B cell (primary cell): ENCODE data around the gene CDHR2. TPM values are rescaled to one million over a fixed set of nuclear protein-coding genes. Genes with fewer than 3 reads are reported as not detected.

Source experiments
- ATAC-seq: fragments of 200-7000 bp; cut with Tn5 transposase; one replicate; pipeline ENCODE4 v1.10.0; 2021; ENCODE audit warnings: low read depth, mild to moderate bottlenecking, moderate number of reproducible peaks, moderate library complexity
- CTCF ChIA-PET: fragments of 350-600 bp; sonication (Branson Sonifier 250); formaldehyde crosslinking; loops from one replicate; lab custom pipeline; 2021; ENCODE audit warnings: antibody characterized with exemption, inconsistent platforms; lab: Charles Lee
- POLR2A ChIA-PET: fragments of 350-600 bp; sonication (Branson Sonifier 250); formaldehyde crosslinking; loops from one replicate; lab custom pipeline; 2021; ENCODE audit warnings: antibody characterized with exemption; lab: Charles Lee
- DNase-seq: peaks from one replicate; pipeline ENCODE4 v3.0.0; 2013
- H2AFZ ChIP-seq: 2 replicates; pipeline ENCODE4 v1.6.1; 2012; ENCODE audit warnings: mild to moderate bottlenecking, low read depth, low read length; ENCODE audit not compliant: insufficient read depth, poor library complexity, severe bottlenecking
- H3K27ac ChIP-seq, 2 donors: 1 replicate in 1 of 2; 2 replicates in 1 of 2; pipeline ENCODE4 v1.5.1; 2012 to 2013; ENCODE audit warnings: low read length in 2 of 2, mild to moderate bottlenecking in 2 of 2, moderate library complexity in 1 of 2
- H3K27me3 ChIP-seq, 4 experiments: fragments of 200-600 bp in 1 of 4; sonication (generic) in 1 of 4; replicated peaks in 1 of 4; 1 replicate in 2 of 4; 2 replicates in 2 of 4; pipeline versions ENCODE4 v1.6.1 to v1.7.0; 2013 to 2016; ENCODE audit warnings: low read length in 3 of 4, mild to moderate bottlenecking in 2 of 4, mixed read lengths in 1 of 4, moderate library complexity in 1 of 4; ENCODE audit not compliant: insufficient read depth in 4 of 4, control insufficient read depth in 3 of 4; ENCODE audit errors: control extremely low read depth in 1 of 4
- H3K36me3 ChIP-seq, 2 experiments: replicated peaks in 1 of 2; 1 replicate in 1 of 2; 2 replicates in 1 of 2; pipeline versions ENCODE4 v1.6.1 to v1.7.1; 2013; ENCODE audit warnings: low read length in 1 of 2; ENCODE audit not compliant: insufficient read depth in 2 of 2, control insufficient read depth in 1 of 2; ENCODE audit errors: control extremely low read depth in 1 of 2, extremely low read depth in 1 of 2
- H3K4me1 ChIP-seq, 2 donors: fragments of 200-600 bp in 1 of 2; sonication (generic) in 1 of 2; 1 replicate in 1 of 2; 2 replicates in 1 of 2; pipeline versions ENCODE4 v1.5.1 to v1.6.1; 2013 to 2017; ENCODE audit warnings: low read length in 2 of 2; ENCODE audit not compliant: control insufficient read depth in 2 of 2, insufficient read depth in 2 of 2
- H3K4me2 ChIP-seq: replicated peaks from 2 replicates; pipeline ENCODE3; 2012; ENCODE audit warnings: mild to moderate bottlenecking, low read depth, low read length; ENCODE audit not compliant: poor library complexity, severe bottlenecking
- H3K4me3 ChIP-seq, 5 experiments: fragments of 200-600 bp in 1 of 5; sonication (generic) in 1 of 5; 1 replicate in 3 of 5; 2 replicates in 2 of 5; pipeline versions ENCODE4 v1.5.1 to v1.7.0; 2011 to 2016; ENCODE audit warnings: low read length in 4 of 5, mild to moderate bottlenecking in 4 of 5, low read depth in 2 of 5, control low read depth in 1 of 5, moderate library complexity in 1 of 5; ENCODE audit not compliant: insufficient read depth in 1 of 5; ENCODE audit errors: control extremely low read depth in 1 of 5, extremely low read depth in 1 of 5
- H3K79me2 ChIP-seq: fragments of 200-600 bp; sonication (generic); one replicate; pipeline ENCODE4 v1.6.0; 2016; ENCODE audit warnings: low read length; ENCODE audit not compliant: control insufficient read depth, insufficient read depth
- H3K9ac ChIP-seq: fragments of 200-600 bp; sonication (generic); 2 replicates; pipeline ENCODE4 v1.6.1; 2017; ENCODE audit warnings: mild to moderate bottlenecking, low read length, moderate library complexity
- H3K9me3 ChIP-seq, 3 donors: one replicate each; pipeline versions ENCODE4 v1.6.1 to v1.7.1; 2013; ENCODE audit warnings: low read length in 2 of 3; ENCODE audit not compliant: control insufficient read depth in 2 of 3, insufficient read depth in 1 of 3; ENCODE audit errors: control extremely low read depth in 1 of 3
- H4K20me1 ChIP-seq: 2 replicates; pipeline ENCODE4 v1.6.0; 2012; ENCODE audit warnings: mild to moderate bottlenecking, low read length; ENCODE audit not compliant: insufficient read depth, control insufficient read depth, poor library complexity, severe bottlenecking
- H3K27ac Mint-ChIP-seq: one replicate; pipeline ENCODE4 v1.8.0; 2021; ENCODE audit warnings: mixed read lengths
- H3K27me3 Mint-ChIP-seq: one replicate; pipeline ENCODE4 v1.8.0; 2021; ENCODE audit warnings: mixed read lengths
- H3K4me1 Mint-ChIP-seq: one replicate; pipeline ENCODE4 v1.8.0; 2021; ENCODE audit warnings: mixed read lengths
- H3K4me3 Mint-ChIP-seq: one replicate; pipeline ENCODE4 v1.8.0; 2021; ENCODE audit warnings: mixed read lengths
- H3K9me3 Mint-ChIP-seq: one replicate; pipeline ENCODE4 v1.8.0; 2022; ENCODE audit warnings: mixed read lengths; ENCODE audit not compliant: insufficient read depth
- CTCF ChIP-seq: fragments of 200-600 bp; IDR thresholded peaks from one replicate; pipeline ENCODE4 v1.8.0; 2022; ENCODE audit warnings: antibody characterized with exemption, mild to moderate bottlenecking
- EZH2 ChIP-seq: IDR thresholded peaks from 2 replicates; pipeline ENCODE4 v1.6.1; 2012; ENCODE audit warnings: borderline replicate concordance, low read depth, mild to moderate bottlenecking, moderate library complexity, low read length; ENCODE audit not compliant: insufficient read depth, poor library complexity, severe bottlenecking
- WGBS: methylation state at CpG from one replicate; pipeline ENCODE4 v1.1.5; 2013; ENCODE audit warnings: missing lambda C conversion rate; ENCODE audit not compliant: insufficient coverage; 5-methylcytosine and 5-hydroxymethylcytosine counted together
- intact Hi-C: fragments of 100-400 bp; cut with micrococcal nuclease; formaldehyde crosslinking; loops from one replicate; pipeline ENCODE4 v1.10.0; 2022
- polyA plus RNA-seq: library from polyadenylated mRNA; depleted of rRNA; stranded (reverse); fragments of >200 nt; gene quantifications from 2 replicates; pipeline ENCODE4 v1.2.3, GENCODE V29; 2012
- total RNA-seq, 2 donors: library from RNA; stranded (reverse); fragments of 120-200 nt in 1 of 2; gene quantifications; 1 replicate in 1 of 2; 2 replicates in 1 of 2; pipeline versions ENCODE4 v1.2.3 to v1.2.4, GENCODE V29; 2013 to 2022

CDHR2 gene
- total and polyA plus RNA-seq, 2 donors (not counting 1 experiment from before 2014, with no cell fraction given): 0.25 to 1.7 TPM

- no peak overlapping the region for H2AFZ ChIP-seq
- Mint-ChIP-seq H3K27me3 (peaks cover 24% of the 10 kb centered on the region), H3K4me3 (no peak overlapping the region), H3K4me1 (peaks cover 3% of the 10 kb centered on the region), H3K9me3 (no peaks in the 10 kb centered on the region), H3K27ac (no peak overlapping the region)
- intact Hi-C loops: no loop called here
- 90% methylated on average over 6 of the region's 10 CpGs for WGBS
- no peak for ATAC-seq
- DNase-seq: no peak
- H4K20me1 ChIP-seq: no peaks in the 10 kb centered on the region
- peaks cover 0 to 8% (median 0%) of the 10 kb centered on the region in 3 donors for H3K9me3 ChIP-seq
- no peak overlapping the region for H3K9ac ChIP-seq
- H3K27ac ChIP-seq: no peak overlapping the region
- no peaks in the 10 kb centered on the region for H3K4me1 ChIP-seq
- ChIA-PET CTCF (no interaction called here), POLR2A (no interaction called here)
- no peak for TF ChIP-seq EZH2
- no peak for TF ChIP-seq CTCF
- H3K4me3 ChIP-seq: no peak overlapping the region
- no peaks in the 10 kb centered on the region for H3K79me2 ChIP-seq
- H3K27me3 ChIP-seq: peaks cover 0 to 4% (median 0%) of the 10 kb centered on the region in 4 experiments
- no peaks in the 10 kb centered on the region for H3K36me3 ChIP-seq
- no peak overlapping the region for H3K4me2 ChIP-seq
These were observed 13.0 kb downstream of the CDHR2 start for GRCh38 chr5:176562189-176562588.

- TF ChIP-seq CTCF: no peak
- TF ChIP-seq EZH2: no peak
- no peak overlapping the region for H3K4me3 Mint-ChIP-seq
These were observed 14.9 kb downstream of the CDHR2 start for GRCh38 chr5:176564002-176564401.

More at GRCh38 chr5:176564002-176564401, 14.9 kb downstream of the CDHR2 start:
- Histone ChIP-seq H3K79me2 (no peaks in the 10 kb centered on the region), H3K9me3 (peaks cover 0 to 5% (median 0%) of the 10 kb centered on the region in 3 donors), H3K36me3 (no peaks in the 10 kb centered on the region), H3K27ac (no peak overlapping the region), H4K20me1 (no peaks in the 10 kb centered on the region), H2AFZ (no peak overlapping the region), H3K4me3 (no peak overlapping the region), H3K4me1 (no peaks in the 10 kb centered on the region), H3K4me2 (no peak overlapping the region), H3K27me3 (peaks cover 0 to 9% (median 0%) of the 10 kb centered on the region in 4 experiments), H3K9ac (no peak overlapping the region)
- 94% methylated on average over 8 of the region's 10 CpGs for WGBS
- CTCF ChIA-PET: interaction anchor here (1.0 kb wide), 1 partner anchor 11 kb away, joined by 3 read pairs; no protein-coding TSS in a partner anchor
- Mint-ChIP-seq H3K9me3 (no peaks in the 10 kb centered on the region), H3K27ac (no peak overlapping the region), H3K27me3 (peaks cover 21% of the 10 kb centered on the region), H3K4me1 (peaks cover 3% of the 10 kb centered on the region)
- intact Hi-C loops: no loop called here
- POLR2A ChIA-PET: no interaction called here
- DNase-seq (no peak), ATAC-seq (no peak)
